ENCODE data around the gene BMPR1B. TPM values are rescaled to one million over a fixed set of nuclear protein-coding genes. Genes with fewer than 3 reads are reported as not detected.

The BMPR1B gene
- total RNA-seq, 3 donors from 2014 or later (not counting 1 experiment from before 2014, with no cell fraction given), result 0.25 TPM; not detected in 2

- Mint-ChIP-seq H3K9me3 (no peaks in the 10 kb centered on the region), H3K4me1 (no peaks in the 10 kb centered on the region), H3K27me3 (ENCODE audit: low read depth in 2 of 2) (peaks cover 7 to 15% of the 10 kb centered on the region in 2 donors), H3K27ac (no peak overlapping the region), H3K36me3 (no peaks in the 10 kb centered on the region), H3K4me3 (no peak overlapping the region)
- Histone ChIP-seq H3K9me3 (ENCODE audit: control insufficient read depth, insufficient read depth, low read length) (no peaks in the 10 kb centered on the region), H3K27me3 (ENCODE audit: control insufficient read depth, insufficient read depth, low read length) (no peaks in the 10 kb centered on the region), H3K27ac (ENCODE audit: low read length) (no peak overlapping the region), H3K4me3 (ENCODE audit: low read length) (no peak overlapping the region), H3K4me1 (ENCODE audit: control insufficient read depth, insufficient read depth, low read length) (no peaks in the 10 kb centered on the region), H3K36me3 (ENCODE audit: control insufficient read depth, insufficient read depth, low read length) (no peaks in the 10 kb centered on the region)
- intact Hi-C loops (cut with micrococcal nuclease), result no loop called here
- DNase-seq (no peak), ATAC-seq (no peak)
- 86% methylated on average over 1 of the region's 1 CpG for WGBS (ENCODE audit: insufficient coverage)
- TF ChIP-seq, protein P1, sequence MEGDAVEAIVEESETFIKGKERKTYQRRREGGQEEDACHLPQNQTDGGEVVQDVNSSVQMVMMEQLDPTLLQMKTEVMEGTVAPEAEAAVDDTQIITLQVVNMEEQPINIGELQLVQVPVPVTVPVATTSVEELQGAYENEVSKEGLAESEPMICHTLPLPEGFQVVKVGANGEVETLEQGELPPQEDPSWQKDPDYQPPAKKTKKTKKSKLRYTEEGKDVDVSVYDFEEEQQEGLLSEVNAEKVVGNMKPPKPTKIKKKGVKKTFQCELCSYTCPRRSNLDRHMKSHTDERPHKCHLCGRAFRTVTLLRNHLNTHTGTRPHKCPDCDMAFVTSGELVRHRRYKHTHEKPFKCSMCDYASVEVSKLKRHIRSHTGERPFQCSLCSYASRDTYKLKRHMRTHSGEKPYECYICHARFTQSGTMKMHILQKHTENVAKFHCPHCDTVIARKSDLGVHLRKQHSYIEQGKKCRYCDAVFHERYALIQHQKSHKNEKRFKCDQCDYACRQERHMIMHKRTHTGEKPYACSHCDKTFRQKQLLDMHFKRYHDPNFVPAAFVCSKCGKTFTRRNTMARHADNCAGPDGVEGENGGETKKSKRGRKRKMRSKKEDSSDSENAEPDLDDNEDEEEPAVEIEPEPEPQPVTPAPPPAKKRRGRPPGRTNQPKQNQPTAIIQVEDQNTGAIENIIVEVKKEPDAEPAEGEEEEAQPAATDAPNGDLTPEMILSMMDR (IDR thresholded peaks at IDR 0.05), result no peak
Observed at GRCh38 chr4:94744850-94745249, 12.9 kb upstream of the BMPR1B start.

GRCh38 chr4:94746746-94747145 lies 11.0 kb upstream of the BMPR1B start:
- WGBS (ENCODE audit: insufficient coverage), result 70% methylated on average over 1 of the region's 3 CpGs
- Histone ChIP-seq H3K4me3 (ENCODE audit: low read length) (no peak overlapping the region), H3K4me1 (ENCODE audit: control insufficient read depth, insufficient read depth, low read length) (no peaks in the 10 kb centered on the region), H3K36me3 (ENCODE audit: control insufficient read depth, insufficient read depth, low read length) (no peaks in the 10 kb centered on the region), H3K27me3 (ENCODE audit: control insufficient read depth, insufficient read depth, low read length) (no peaks in the 10 kb centered on the region), H3K27ac (ENCODE audit: low read length) (no peak overlapping the region), H3K9me3 (ENCODE audit: control insufficient read depth, insufficient read depth, low read length) (no peaks in the 10 kb centered on the region)
- TF ChIP-seq, protein P1 (IDR thresholded peaks at IDR 0.05), result no peak
- DNase-seq (no peak), ATAC-seq (no peak)
- Mint-ChIP-seq H3K4me3 (no peak overlapping the region), H3K36me3 (no peaks in the 10 kb centered on the region), H3K9me3 (no peaks in the 10 kb centered on the region), H3K27ac (no peak overlapping the region), H3K4me1 (no peaks in the 10 kb centered on the region), H3K27me3 (ENCODE audit: low read depth in 2 of 2) (peaks cover 4 to 15% of the 10 kb centered on the region in 2 donors)
- intact Hi-C loops (cut with micrococcal nuclease), result no loop called here

DNA sequence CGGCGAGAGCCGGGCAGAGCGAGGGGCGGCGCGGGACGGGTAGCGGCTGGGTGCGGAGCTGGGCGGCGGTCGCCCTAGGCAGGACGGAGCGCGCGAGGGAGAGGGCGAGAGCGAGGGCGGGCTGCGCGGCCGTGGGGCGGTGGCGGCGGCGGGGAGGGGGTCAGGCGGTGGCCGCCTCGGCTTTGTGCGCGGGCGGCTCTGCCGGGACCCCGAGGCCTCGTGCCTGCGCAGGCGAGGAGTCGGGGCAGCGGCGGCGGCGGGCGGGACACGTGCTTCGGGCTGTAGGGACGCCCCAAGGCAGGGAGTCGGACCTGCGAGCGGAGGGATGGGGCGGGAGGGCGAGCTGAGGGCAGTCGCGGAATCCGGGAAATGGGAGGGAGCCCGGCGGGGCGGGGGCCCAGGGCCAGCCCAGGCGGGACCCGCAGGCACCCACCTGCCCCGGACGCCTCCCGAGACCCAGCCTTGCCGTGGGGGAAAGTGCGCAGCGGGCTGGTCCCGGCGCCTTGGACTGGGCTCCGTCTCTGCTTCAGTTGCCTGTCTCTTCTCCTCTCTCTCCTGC lies 465 bp downstream of the BMPR1B start:
- Mint-ChIP-seq H3K4me3 (peak overlapping the region; percentile 65), H3K27me3 (ENCODE audit: low read depth in 2 of 2) (peaks cover 55 to 83% of the 10 kb centered on the region in 2 donors), H3K4me1 (peaks cover 0 to 7% of the 10 kb centered on the region in 2 donors), H3K36me3 (no peaks in the 10 kb centered on the region), H3K27ac (no peak overlapping the region), H3K9me3 (no peaks in the 10 kb centered on the region)
- Histone ChIP-seq H3K4me3 (ENCODE audit: low read length) (no peak overlapping the region), H3K27ac (ENCODE audit: low read length) (no peak overlapping the region), H3K9me3 (ENCODE audit: control insufficient read depth, insufficient read depth, low read length) (no peaks in the 10 kb centered on the region), H3K4me1 (ENCODE audit: control insufficient read depth, insufficient read depth, low read length) (no peaks in the 10 kb centered on the region), H3K27me3 (ENCODE audit: control insufficient read depth, insufficient read depth, low read length) (peaks cover 20% of the 10 kb centered on the region), H3K36me3 (ENCODE audit: control insufficient read depth, insufficient read depth, low read length) (no peaks in the 10 kb centered on the region)
- WGBS (ENCODE audit: insufficient coverage), result 2% methylated on average over 69 of the region's 69 CpGs
- ATAC-seq (peak in 1 of 3 donors; percentile 26), DNase-seq (no peak)
- TF ChIP-seq, protein P1 (IDR thresholded peaks at IDR 0.05), result no peak
- intact Hi-C loops (cut with micrococcal nuclease), result no loop called here

All from natural killer cell (primary cell).